ENCODE measurements around the gene STK16. TPM values are rescaled to one million over a fixed set of nuclear protein-coding genes. Genes with fewer than 3 reads are reported as not detected.
"Not testable (repeated sequence)": the region's sequence is repeated elsewhere in the genome, so short reads cannot be mapped to it uniquely, and the experiment has no call there.

The STK16 gene
- polyA plus RNA-seq, 1 donor from 2014 or later: 64.9 TPM

DNA sequence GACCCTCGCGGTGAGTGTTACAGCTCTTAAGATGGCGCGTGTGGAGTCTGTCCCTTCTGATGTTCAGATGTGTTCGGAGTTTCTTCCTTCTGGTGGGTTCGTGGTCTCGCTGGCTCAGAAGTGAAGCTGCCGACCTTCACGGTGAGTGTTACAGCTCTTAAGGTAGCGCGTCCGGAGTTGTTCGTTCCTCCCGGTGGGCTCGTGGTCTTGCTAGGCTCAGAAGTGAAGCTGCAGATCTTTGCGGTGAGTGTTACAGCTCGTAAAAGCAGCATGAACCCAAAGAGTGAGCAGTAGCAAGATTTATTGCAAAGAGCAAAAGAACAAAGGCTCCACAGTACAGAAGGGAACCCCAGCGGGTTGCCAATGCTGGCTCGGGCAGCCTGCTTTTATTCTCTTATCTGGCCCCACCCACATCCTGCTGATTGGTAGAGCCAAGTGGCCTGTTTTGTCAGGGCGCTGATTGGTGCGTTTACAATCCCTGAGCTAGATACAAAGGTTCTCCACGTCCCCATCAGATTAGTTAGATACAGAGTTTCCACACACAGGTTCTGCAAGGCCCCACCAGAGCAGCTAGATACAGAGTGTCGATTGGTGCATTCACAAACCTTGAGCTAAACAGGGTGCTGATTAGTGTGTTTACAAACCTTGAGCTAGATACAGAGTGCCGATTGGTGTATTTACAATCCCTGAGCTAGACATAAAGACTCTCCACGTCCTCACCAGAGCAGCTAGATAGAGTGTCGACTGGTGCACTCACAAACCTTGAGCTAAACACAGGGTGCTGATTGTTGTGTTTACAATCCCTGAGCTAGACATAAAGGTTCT is 44.6 kb upstream of the STK16 start:
- not testable (repeated sequence) for H3K4me3 ChIP-seq (ENCODE audit: low read length); H3K27me3 ChIP-seq (ENCODE audit: insufficient read depth, low read depth, low read length); H2AFZ ChIP-seq (ENCODE audit: low read depth, low read length); H3K4me2 ChIP-seq (ENCODE audit: low read length); H3F3A ChIP-seq (ENCODE audit: insufficient read depth, low read length, poor library complexity, severe bottlenecking); H4K20me1 ChIP-seq (ENCODE audit: insufficient read depth); H3K9me2 ChIP-seq (ENCODE audit: insufficient read depth, low read length); H3K79me2 ChIP-seq (replicated peaks; ENCODE audit: insufficient read depth, low read length); H3K36me3 ChIP-seq (ENCODE audit: insufficient read depth, low read length); H3K9ac ChIP-seq (ENCODE audit: low read length); H3K27ac ChIP-seq (ENCODE audit: low read length); H3K9me3 ChIP-seq (ENCODE audit: low read length)

DNA sequence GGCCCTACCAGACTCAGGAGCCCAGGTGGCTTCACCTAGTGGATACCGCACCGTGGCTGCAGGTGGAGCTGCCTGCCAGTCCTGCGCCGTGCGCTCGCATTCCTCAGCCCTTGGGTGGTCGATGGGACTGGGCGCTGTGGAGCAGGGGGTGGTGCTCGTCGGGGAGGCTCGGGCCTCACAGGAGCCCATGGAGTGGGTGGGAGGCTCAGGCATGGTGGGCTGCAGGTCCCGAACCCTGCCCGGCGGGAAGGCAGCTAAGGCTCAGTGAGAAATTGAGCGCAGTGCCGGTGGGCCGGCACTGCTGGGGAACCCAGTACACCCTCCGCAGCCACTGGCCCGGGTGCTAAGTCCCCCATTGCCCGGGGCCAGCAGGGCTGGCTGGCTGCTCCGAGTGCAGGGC is 43.9 kb upstream of the STK16 start:
- not testable (repeated sequence) for H3K9me2 ChIP-seq (ENCODE audit: insufficient read depth, low read length); H4K20me1 ChIP-seq (ENCODE audit: insufficient read depth); H3F3A ChIP-seq (ENCODE audit: insufficient read depth, low read length, poor library complexity, severe bottlenecking); H2AFZ ChIP-seq (ENCODE audit: low read depth, low read length); H3K27me3 ChIP-seq (ENCODE audit: insufficient read depth, low read depth, low read length); H3K9ac ChIP-seq (ENCODE audit: low read length); H3K27ac ChIP-seq (ENCODE audit: low read length); H3K4me2 ChIP-seq (ENCODE audit: low read length); H3K79me2 ChIP-seq (replicated peaks; ENCODE audit: insufficient read depth, low read length); H3K36me3 ChIP-seq (ENCODE audit: insufficient read depth, low read length); H3K4me3 ChIP-seq (ENCODE audit: low read length); H3K9me3 ChIP-seq (ENCODE audit: low read length)

DNA sequence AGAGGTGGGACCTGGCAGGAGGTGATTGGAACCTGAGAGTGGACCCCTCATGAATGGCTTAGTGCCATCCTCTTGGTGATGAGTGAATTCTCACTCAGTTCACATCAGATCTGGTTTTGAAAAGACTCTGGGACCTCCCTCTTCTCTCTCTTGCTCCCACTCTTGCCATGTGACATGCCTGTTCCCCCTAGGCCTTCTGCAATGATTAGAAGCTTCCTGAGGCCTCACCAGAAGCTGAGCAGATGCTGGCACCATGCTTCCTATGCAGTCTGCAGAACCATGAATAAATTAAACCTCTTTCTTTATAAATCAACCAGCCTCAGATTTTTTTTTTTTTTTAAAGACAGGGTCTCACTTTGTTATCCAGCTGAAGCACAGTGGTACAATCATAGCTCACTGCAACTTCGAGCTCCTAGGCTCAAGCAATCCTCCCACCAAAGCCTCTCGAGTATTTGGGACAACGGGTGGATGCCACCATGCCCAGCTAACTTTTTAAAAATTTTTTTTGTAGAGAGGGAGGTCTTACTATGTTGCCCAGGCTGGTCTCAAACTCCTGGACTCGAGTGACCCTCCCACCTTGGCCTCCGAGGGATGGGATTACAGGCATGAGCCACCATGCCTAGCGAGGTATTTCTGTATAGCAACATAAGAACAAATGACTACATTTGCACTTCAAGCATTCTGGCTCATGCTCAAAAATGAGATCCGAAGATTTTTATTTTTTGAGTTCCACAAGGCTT is 40.7 kb upstream of the STK16 start:
- Histone ChIP-seq H3K79me2 (replicated peaks; ENCODE audit: insufficient read depth, low read length) (no peaks in the 10 kb centered on the region), H3K27me3 (ENCODE audit: insufficient read depth, low read depth, low read length) (no peaks in the 10 kb centered on the region)
- TF ChIP-seq SMC3 (conservative IDR thresholded peaks at IDR 0.05; ENCODE audit: poor library complexity) (no peak), TAF1 (IDR thresholded peaks at IDR 0.05; ENCODE audit: low read depth) (no peak), EZH2 (IDR thresholded peaks at IDR 0.05; ENCODE audit: borderline replicate concordance, insufficient read depth, low read length, poor library complexity, severe bottlenecking) (no peak), EP300 (conservative IDR thresholded peaks at IDR 0.05; ENCODE audit: poor library complexity, severe bottlenecking) (no peak), MXI1 (conservative IDR thresholded peaks at IDR 0.05; ENCODE audit: poor library complexity, severe bottlenecking) (no peak), RAD21 (conservative IDR thresholded peaks at IDR 0.05) (no peak), POLR2AphosphoS5 (IDR thresholded peaks at IDR 0.05) (no peak)
- TF ChIP-seq, protein P1, sequence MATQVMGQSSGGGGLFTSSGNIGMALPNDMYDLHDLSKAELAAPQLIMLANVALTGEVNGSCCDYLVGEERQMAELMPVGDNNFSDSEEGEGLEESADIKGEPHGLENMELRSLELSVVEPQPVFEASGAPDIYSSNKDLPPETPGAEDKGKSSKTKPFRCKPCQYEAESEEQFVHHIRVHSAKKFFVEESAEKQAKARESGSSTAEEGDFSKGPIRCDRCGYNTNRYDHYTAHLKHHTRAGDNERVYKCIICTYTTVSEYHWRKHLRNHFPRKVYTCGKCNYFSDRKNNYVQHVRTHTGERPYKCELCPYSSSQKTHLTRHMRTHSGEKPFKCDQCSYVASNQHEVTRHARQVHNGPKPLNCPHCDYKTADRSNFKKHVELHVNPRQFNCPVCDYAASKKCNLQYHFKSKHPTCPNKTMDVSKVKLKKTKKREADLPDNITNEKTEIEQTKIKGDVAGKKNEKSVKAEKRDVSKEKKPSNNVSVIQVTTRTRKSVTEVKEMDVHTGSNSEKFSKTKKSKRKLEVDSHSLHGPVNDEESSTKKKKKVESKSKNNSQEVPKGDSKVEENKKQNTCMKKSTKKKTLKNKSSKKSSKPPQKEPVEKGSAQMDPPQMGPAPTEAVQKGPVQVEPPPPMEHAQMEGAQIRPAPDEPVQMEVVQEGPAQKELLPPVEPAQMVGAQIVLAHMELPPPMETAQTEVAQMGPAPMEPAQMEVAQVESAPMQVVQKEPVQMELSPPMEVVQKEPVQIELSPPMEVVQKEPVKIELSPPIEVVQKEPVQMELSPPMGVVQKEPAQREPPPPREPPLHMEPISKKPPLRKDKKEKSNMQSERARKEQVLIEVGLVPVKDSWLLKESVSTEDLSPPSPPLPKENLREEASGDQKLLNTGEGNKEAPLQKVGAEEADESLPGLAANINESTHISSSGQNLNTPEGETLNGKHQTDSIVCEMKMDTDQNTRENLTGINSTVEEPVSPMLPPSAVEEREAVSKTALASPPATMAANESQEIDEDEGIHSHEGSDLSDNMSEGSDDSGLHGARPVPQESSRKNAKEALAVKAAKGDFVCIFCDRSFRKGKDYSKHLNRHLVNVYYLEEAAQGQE (IDR thresholded peaks at IDR 0.05; ENCODE audit: borderline replicate concordance): no peak
- TF ChIP-seq, protein P2, sequence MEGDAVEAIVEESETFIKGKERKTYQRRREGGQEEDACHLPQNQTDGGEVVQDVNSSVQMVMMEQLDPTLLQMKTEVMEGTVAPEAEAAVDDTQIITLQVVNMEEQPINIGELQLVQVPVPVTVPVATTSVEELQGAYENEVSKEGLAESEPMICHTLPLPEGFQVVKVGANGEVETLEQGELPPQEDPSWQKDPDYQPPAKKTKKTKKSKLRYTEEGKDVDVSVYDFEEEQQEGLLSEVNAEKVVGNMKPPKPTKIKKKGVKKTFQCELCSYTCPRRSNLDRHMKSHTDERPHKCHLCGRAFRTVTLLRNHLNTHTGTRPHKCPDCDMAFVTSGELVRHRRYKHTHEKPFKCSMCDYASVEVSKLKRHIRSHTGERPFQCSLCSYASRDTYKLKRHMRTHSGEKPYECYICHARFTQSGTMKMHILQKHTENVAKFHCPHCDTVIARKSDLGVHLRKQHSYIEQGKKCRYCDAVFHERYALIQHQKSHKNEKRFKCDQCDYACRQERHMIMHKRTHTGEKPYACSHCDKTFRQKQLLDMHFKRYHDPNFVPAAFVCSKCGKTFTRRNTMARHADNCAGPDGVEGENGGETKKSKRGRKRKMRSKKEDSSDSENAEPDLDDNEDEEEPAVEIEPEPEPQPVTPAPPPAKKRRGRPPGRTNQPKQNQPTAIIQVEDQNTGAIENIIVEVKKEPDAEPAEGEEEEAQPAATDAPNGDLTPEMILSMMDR (IDR thresholded peaks at IDR 0.05; ENCODE audit: poor library complexity, severe bottlenecking): no peak

More for the DNA sequence above, 40.7 kb upstream of the STK16 start:
- Histone ChIP-seq H3K4me3 (ENCODE audit: low read length) (no peak overlapping the region), H2AFZ (ENCODE audit: low read depth, low read length) (no peak overlapping the region), H3K27ac (ENCODE audit: low read length) (no peak overlapping the region), H3K9me3 (ENCODE audit: low read length) (no peaks in the 10 kb centered on the region), H3K9ac (ENCODE audit: low read length) (no peak overlapping the region), H3K36me3 (ENCODE audit: insufficient read depth, low read length) (no peaks in the 10 kb centered on the region), H3K4me2 (ENCODE audit: low read length) (no peak overlapping the region), H3K9me2 (ENCODE audit: insufficient read depth, low read length) (no peaks in the 10 kb centered on the region), H3F3A (ENCODE audit: insufficient read depth, low read length, poor library complexity, severe bottlenecking) (no peaks in the 10 kb centered on the region), H4K20me1 (ENCODE audit: insufficient read depth) (no peaks in the 10 kb centered on the region)

All from neural cell (in vitro differentiated cells).